MM.1S (cell line): ENCODE results near the gene DZIP1L.

ENCODE experiments used
- DNase-seq: peaks from one replicate; pipeline ENCODE4 v3.0.0-alpha.2; 2015
- H2AFZ ChIP-seq: fragments of 300-600 bp; sonication (generic); 2 replicates; pipeline ENCODE4 v1.6.0; 2016; ENCODE audit warnings: antibody characterized with exemption, low read length
- H3F3A ChIP-seq: fragments of 300-600 bp; sonication (generic); 2 replicates; pipeline ENCODE4 v1.6.1; 2016; ENCODE audit warnings: mild to moderate bottlenecking, antibody characterized with exemption, low read length, moderate library complexity, mixed read lengths; ENCODE audit not compliant: insufficient read depth
- H3K27ac ChIP-seq: fragments of 300-600 bp; sonication (generic); 2 replicates; pipeline ENCODE4 v1.5.1; 2016; ENCODE audit warnings: mild to moderate bottlenecking, low read length
- H3K27me3 ChIP-seq: fragments of 300-600 bp; sonication (generic); replicated peaks from 2 replicates; pipeline ENCODE4 v1.6.0; 2016; ENCODE audit warnings: low read length; ENCODE audit not compliant: insufficient read depth
- H3K36me3 ChIP-seq: fragments of 300-600 bp; sonication (generic); replicated peaks from 2 replicates; pipeline ENCODE4 v1.6.1; 2016; ENCODE audit warnings: mild to moderate bottlenecking, low read length, mixed read lengths; ENCODE audit not compliant: insufficient read depth
- H3K4me1 ChIP-seq: fragments of 300-600 bp; sonication (generic); 2 replicates; pipeline ENCODE4 v1.6.1; 2016; ENCODE audit warnings: low read length, mixed read lengths
- H3K4me2 ChIP-seq: fragments of 300-600 bp; sonication (generic); 2 replicates; pipeline ENCODE4 v1.6.0; 2016; ENCODE audit warnings: low read depth, low read length
- H3K4me3 ChIP-seq: fragments of 300-600 bp; sonication (generic); 2 replicates; pipeline ENCODE4 v1.5.1; 2016; ENCODE audit warnings: low read length, mixed read lengths
- H3K79me2 ChIP-seq: fragments of 300-600 bp; sonication (generic); 2 replicates; pipeline ENCODE4 v1.6.1; 2016; ENCODE audit warnings: mixed run types, low read length, mixed read lengths
- H3K9ac ChIP-seq: fragments of 300-600 bp; sonication (generic); 2 replicates; pipeline ENCODE4 v1.6.1; 2016; ENCODE audit warnings: low read length, mixed read lengths
- H3K9me2 ChIP-seq: fragments of 300-600 bp; sonication (generic); replicated peaks from 2 replicates; pipeline ENCODE4 v1.6.1; 2016; ENCODE audit warnings: mild to moderate bottlenecking, low read length, mixed read lengths; ENCODE audit not compliant: insufficient read depth
- H3K9me3 ChIP-seq: fragments of 300-600 bp; sonication (generic); replicated peaks from 2 replicates; pipeline ENCODE4 v1.6.1; 2016; ENCODE audit warnings: mild to moderate bottlenecking, low read length, mixed read lengths; ENCODE audit not compliant: insufficient read depth
- H4K20me1 ChIP-seq: fragments of 300-600 bp; sonication (generic); 2 replicates; pipeline ENCODE4 v1.6.1; 2016; ENCODE audit warnings: mild to moderate bottlenecking, low read length, moderate library complexity, mixed read lengths; ENCODE audit not compliant: insufficient read depth
- CTCF ChIP-seq: fragments of 300-600 bp; sonication (generic); IDR thresholded peaks from 2 replicates; pipeline ENCODE4 v1.5.1; 2016; ENCODE audit warnings: antibody characterized with exemption, low read length, mixed read lengths
- EZH2 ChIP-seq: fragments of 300-600 bp; sonication (generic); optimal IDR thresholded peaks from 2 replicates; pipeline ENCODE3; 2017; ENCODE audit warnings: low read depth, mild to moderate bottlenecking, antibody characterized with exemption, low read length, mixed read lengths
- EZH2phosphoT487 ChIP-seq: fragments of 300-600 bp; sonication (generic); IDR thresholded peaks from 2 replicates; pipeline ENCODE4 v1.6.1; 2018; ENCODE audit warnings: antibody characterized with exemption, low read length

Gene DZIP1L

DNA sequence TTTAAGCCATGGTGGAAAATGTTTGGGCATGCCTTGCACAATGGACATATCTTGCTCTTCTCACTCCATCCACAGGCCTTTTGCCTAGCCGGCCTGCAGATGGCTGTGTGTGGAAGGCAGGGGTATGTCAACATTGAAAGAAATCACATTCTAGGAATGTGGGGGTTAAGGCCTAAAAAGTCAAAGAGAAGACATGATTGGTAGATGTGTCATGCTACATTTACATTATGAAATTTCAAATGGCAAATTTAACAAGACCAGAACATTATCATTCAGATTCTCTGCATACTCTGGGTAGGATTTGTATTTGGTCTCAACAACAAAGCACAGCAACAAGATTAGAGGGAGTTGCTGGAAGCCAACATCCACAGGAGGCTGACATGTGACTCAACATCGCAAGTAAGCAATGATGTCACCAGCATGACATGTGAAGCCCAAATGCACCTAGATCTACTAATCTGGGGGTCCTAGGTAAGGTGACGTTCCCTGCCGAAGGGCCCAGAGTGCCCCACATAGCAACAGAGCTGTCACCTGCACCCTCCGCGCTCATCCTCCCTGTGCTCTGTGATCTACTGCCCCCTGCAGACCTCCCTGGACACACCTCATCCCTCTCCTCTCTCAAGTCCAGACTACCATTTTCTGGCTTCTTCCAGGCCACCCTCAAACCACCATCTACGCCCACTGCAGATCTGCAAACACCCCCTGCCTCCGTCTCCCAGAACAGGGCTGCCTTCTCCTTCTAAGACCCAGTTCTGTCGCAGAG lies 66.1 kb downstream of the DZIP1L start:
- no peak for DNase-seq
- TF ChIP-seq CTCF (no peak), EZH2 (no peak), EZH2phosphoT487 (no peak)
- H3K27me3 ChIP-seq = no peaks in the 10 kb centered on the region
- H3K79me2 ChIP-seq = no peaks in the 10 kb centered on the region
- H3K4me3 ChIP-seq = no peak overlapping the region
- H3K27ac ChIP-seq = no peak overlapping the region
- H3F3A ChIP-seq = no peaks in the 10 kb centered on the region
- no peak overlapping the region for H3K4me2 ChIP-seq
- H3K9me2 ChIP-seq = no peaks in the 10 kb centered on the region
- no peaks in the 10 kb centered on the region for H3K36me3 ChIP-seq
- no peaks in the 10 kb centered on the region for H4K20me1 ChIP-seq
- H3K4me1 ChIP-seq = no peaks in the 10 kb centered on the region
- no peak overlapping the region for H3K9ac ChIP-seq
- no peak overlapping the region for H2AFZ ChIP-seq
- H3K9me3 ChIP-seq = no peaks in the 10 kb centered on the region

DNA sequence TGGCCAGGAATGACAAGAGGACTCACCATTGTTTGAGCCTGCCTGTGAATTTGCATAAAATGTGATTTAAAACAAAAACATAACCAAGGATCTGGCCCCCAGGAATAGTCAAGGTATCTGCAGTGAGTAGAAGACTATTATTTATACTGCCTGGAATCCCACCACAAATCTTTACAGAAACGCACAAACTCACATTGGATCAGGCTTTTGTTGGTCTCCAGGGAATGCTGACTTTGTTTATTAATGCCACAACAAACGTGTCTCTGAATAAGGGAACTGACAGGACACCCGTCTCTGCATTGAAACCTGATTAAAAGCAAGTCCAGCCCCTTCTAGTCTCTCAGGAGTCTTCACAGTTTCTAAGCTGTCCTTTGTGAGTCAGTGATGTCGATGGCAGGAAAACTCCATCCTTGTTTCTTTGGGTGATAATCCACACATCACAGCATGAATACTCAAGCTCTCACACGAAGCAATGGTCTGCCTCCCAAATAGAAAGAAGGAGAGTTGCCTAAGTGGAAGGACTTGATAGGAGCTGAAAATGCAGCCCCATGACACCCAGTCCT lies 67.7 kb downstream of the DZIP1L start:
- no peak overlapping the region for H3K27ac ChIP-seq
- H2AFZ ChIP-seq = no peak overlapping the region
- no peaks in the 10 kb centered on the region for H4K20me1 ChIP-seq
- no peak overlapping the region for H3K4me2 ChIP-seq
- H3K4me1 ChIP-seq = no peaks in the 10 kb centered on the region
- H3K4me3 ChIP-seq = no peak overlapping the region
- H3K36me3 ChIP-seq = no peaks in the 10 kb centered on the region
- no peaks in the 10 kb centered on the region for H3K9me3 ChIP-seq
- H3K9ac ChIP-seq = no peak overlapping the region
- H3K79me2 ChIP-seq = no peaks in the 10 kb centered on the region
- no peaks in the 10 kb centered on the region for H3F3A ChIP-seq
- H3K9me2 ChIP-seq = no peaks in the 10 kb centered on the region
- no peak for DNase-seq
- H3K27me3 ChIP-seq = no peaks in the 10 kb centered on the region
- TF ChIP-seq EZH2phosphoT487 (no peak), EZH2 (no peak), CTCF (no peak)

DNA sequence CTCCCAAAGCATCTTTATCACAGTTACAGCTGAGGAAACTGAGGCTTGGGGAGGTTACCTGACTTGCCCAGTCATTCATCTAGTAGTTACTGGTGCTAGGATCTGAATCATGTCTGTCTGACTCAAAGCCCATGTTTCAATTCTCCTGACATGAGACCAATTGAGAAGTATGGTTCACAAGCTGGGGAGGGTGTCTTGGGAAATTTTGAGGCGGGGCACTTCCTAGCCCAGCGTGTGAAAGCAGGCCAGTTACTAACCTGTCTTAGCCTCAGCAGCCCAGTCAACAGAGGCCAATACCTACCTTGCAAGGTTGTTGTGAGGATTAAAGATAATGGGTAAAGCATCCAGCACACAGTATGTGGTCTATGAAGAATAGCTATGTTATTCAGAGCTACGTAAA lies 68.5 kb downstream of the DZIP1L start:
- H3K9me3 ChIP-seq = no peaks in the 10 kb centered on the region
- no peak for DNase-seq
- no peaks in the 10 kb centered on the region for H3K9me2 ChIP-seq
- no peak overlapping the region for H3K27ac ChIP-seq
- no peak overlapping the region for H2AFZ ChIP-seq
- H3K4me3 ChIP-seq = no peak overlapping the region
- no peaks in the 10 kb centered on the region for H4K20me1 ChIP-seq
- H3K4me2 ChIP-seq = no peak overlapping the region
- H3K4me1 ChIP-seq = no peaks in the 10 kb centered on the region
- H3K36me3 ChIP-seq = no peaks in the 10 kb centered on the region
- TF ChIP-seq EZH2 (no peak), EZH2phosphoT487 (no peak), CTCF (no peak)
- no peaks in the 10 kb centered on the region for H3K79me2 ChIP-seq
- no peaks in the 10 kb centered on the region for H3K27me3 ChIP-seq
- no peak overlapping the region for H3K9ac ChIP-seq
- H3F3A ChIP-seq = no peaks in the 10 kb centered on the region
